ENCODE measurements around the gene CHRNA7. TPM values are rescaled to one million over a fixed set of nuclear protein-coding genes. Genes with fewer than 3 reads are reported as not detected.

CHRNA7 gene
- total RNA-seq, 1 experiment from 2014 or later: 4.4 TPM

GRCh38 chr15:32129815-32130214 lies 99.5 kb downstream of the CHRNA7 start:
- H3K36me3 Mint-ChIP-seq (ENCODE audit: insufficient read depth in 1 of 3, low read depth in 3 of 3): no peaks in the 10 kb centered on the region; a peak in 1 of 7 replicates
- no peaks in the 10 kb centered on the region for H3K27me3 Mint-ChIP-seq (ENCODE audit: low read depth)
- Histone ChIP-seq H2AFZ (ENCODE audit: low read length) (no peak overlapping the region), H2AK5ac (ENCODE audit: insufficient read length, low read length) (no peak overlapping the region), H2BK120ac (ENCODE audit: low read depth, low read length, poor library complexity, severe bottlenecking) (no peak overlapping the region), H3K4me1 (ENCODE audit: insufficient read depth, low read length) (peaks cover 4% of the 10 kb centered on the region; the same call in 1 of the 2 replicates), H3K9me3 (ENCODE audit: control insufficient read depth, low read depth, low read length) (no peaks in the 10 kb centered on the region), H3T11ph (ENCODE audit: low read length) (no peak overlapping the region), H3K14ac (ENCODE audit: insufficient read depth, low read length) (no peak overlapping the region), H3K18ac (ENCODE audit: insufficient read length, low read depth, low read length) (no peak overlapping the region), H3K27ac (ENCODE audit: insufficient read length, low read depth, low read length) (no peak overlapping the region), H3K23me2 (ENCODE audit: insufficient read length, low read depth, low read length, poor library complexity, severe bottlenecking) (no peaks in the 10 kb centered on the region), H4K5ac (ENCODE audit: insufficient read length, low read depth, low read length) (no peak overlapping the region), H4K91ac (ENCODE audit: insufficient read length, low read depth, low read length) (no peak overlapping the region), H2BK15ac (ENCODE audit: low read depth, low read length) (no peak overlapping the region), H2BK12ac (ENCODE audit: insufficient read length, low read depth, low read length) (no peak overlapping the region), H3K79me1 (ENCODE audit: insufficient read depth, low read depth, low read length, poor library complexity, severe bottlenecking) (no peaks in the 10 kb centered on the region), H2BK5ac (ENCODE audit: insufficient read length, low read length) (no peak overlapping the region), H3K79me2 (ENCODE audit: insufficient read depth, low read length) (no peaks in the 10 kb centered on the region), H3K23ac (ENCODE audit: insufficient read length, low read depth, low read length) (no peak overlapping the region), H2BK20ac (ENCODE audit: low read depth, low read length, poor library complexity, severe bottlenecking) (no peak overlapping the region), H4K8ac (replicated peaks; ENCODE audit: insufficient read length, low read depth, low read length) (no peak overlapping the region), H4K20me1 (ENCODE audit: control insufficient read depth, insufficient read depth, insufficient read length) (no peaks in the 10 kb centered on the region), H3K4ac (ENCODE audit: low read depth, low read length) (no peak overlapping the region), H3K9ac (ENCODE audit: extremely low read depth, insufficient read length, low read length) (no peak overlapping the region), H3K4me2 (ENCODE audit: insufficient read depth, insufficient read length, low read length) (no peak overlapping the region), H3K27me3 (ENCODE audit: insufficient read depth, low read length) (no peaks in the 10 kb centered on the region), H3K56ac (ENCODE audit: insufficient read length, low read depth, low read length) (no peak overlapping the region)
- no peak for DNase-seq
- H3K4me1 Mint-ChIP-seq: peaks cover 11 to 12% of the 10 kb centered on the region in 2 experiments
- no peak overlapping the region for H3K4me3 Mint-ChIP-seq
- no peaks in the 10 kb centered on the region for H3K9me3 Mint-ChIP-seq
- TF ChIP-seq, protein P1, sequence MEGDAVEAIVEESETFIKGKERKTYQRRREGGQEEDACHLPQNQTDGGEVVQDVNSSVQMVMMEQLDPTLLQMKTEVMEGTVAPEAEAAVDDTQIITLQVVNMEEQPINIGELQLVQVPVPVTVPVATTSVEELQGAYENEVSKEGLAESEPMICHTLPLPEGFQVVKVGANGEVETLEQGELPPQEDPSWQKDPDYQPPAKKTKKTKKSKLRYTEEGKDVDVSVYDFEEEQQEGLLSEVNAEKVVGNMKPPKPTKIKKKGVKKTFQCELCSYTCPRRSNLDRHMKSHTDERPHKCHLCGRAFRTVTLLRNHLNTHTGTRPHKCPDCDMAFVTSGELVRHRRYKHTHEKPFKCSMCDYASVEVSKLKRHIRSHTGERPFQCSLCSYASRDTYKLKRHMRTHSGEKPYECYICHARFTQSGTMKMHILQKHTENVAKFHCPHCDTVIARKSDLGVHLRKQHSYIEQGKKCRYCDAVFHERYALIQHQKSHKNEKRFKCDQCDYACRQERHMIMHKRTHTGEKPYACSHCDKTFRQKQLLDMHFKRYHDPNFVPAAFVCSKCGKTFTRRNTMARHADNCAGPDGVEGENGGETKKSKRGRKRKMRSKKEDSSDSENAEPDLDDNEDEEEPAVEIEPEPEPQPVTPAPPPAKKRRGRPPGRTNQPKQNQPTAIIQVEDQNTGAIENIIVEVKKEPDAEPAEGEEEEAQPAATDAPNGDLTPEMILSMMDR (conservative IDR thresholded peaks at IDR 0.05): no peak
- no peak overlapping the region for H3K27ac Mint-ChIP-seq
